Measurements from ENCODE around the gene OVAAL.
"Not testable (repeated sequence)": the region's sequence is repeated elsewhere in the genome, so short reads cannot be mapped to it uniquely, and the experiment has no call there.

Gene OVAAL

DNA sequence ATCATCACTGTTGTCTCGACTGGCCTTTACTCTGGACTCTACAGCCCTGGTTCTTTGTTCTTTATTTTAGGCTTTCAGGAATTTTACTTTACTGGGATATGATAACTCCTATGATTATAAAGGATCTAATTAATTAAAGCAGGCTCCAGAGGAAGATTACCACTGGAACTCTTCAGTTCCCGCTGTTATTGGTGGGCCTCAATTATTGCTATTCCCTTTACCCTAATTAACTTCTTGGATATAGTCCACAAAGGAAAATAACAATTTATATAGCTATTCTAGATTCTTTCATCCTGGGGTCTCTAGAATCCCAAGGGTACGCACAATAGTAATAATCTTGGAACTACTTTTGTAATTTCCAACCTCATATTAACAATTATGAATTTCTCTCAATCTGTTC lies 8.5 kb upstream of the OVAAL start:
- no peak overlapping the region for H3K9ac ChIP-seq (ENCODE audit: low read depth, low read length)
- no peaks in the 10 kb centered on the region for H3K9me3 ChIP-seq (ENCODE audit: control insufficient read depth, insufficient read depth, low read length)
- no peaks in the 10 kb centered on the region for H3K36me3 ChIP-seq (ENCODE audit: insufficient read depth, low read length)
- no peaks in the 10 kb centered on the region for H3K4me1 ChIP-seq (ENCODE audit: insufficient read depth, low read length)

DNA sequence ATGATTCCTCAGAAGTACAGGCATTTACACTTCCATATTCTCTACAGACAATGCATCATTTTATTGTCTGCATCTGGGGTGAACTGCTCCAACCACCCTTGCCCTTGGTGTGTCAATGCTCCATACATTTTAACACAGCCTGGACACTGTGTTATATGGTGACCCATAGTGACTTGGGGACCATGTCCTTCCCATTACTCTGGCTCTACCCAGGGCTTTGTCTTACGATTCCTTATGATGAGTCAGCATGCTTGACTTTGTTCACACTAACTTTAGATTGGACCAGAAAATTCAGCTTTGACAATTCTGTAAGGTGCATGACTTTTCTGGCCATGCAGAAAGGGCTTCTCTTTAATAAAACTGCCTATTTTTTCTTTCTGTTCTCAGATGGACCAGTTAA lies 6.8 kb upstream of the OVAAL start:
- Histone ChIP-seq H3K4me1 (ENCODE audit: insufficient read depth, low read length) (no peaks in the 10 kb centered on the region), H3K36me3 (ENCODE audit: insufficient read depth, low read length) (no peaks in the 10 kb centered on the region), H3K9ac (ENCODE audit: low read depth, low read length) (no peak overlapping the region), H3K9me3 (ENCODE audit: control insufficient read depth, insufficient read depth, low read length) (no peaks in the 10 kb centered on the region)

DNA sequence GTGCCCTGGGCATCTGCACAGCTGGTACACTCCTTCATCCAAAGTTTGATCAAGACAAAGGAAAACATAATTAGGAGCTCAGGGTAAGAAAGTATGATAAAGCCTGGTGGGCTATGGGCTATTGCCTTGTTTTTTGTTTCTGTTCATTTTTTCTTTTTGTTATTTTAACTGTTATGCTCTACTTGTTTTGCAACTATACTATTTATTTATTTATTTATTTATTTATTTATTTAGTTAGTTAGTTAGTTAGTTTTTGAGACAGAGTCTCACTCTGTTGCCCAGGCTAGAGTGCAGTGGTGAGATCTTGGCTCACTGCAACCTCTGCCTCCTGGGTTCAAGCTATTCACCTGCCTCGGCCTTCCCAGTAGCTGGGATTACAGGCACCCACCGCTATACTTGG lies 5.7 kb upstream of the OVAAL start:
- H3K9me3 ChIP-seq (ENCODE audit: control insufficient read depth, insufficient read depth, low read length); H3K9ac ChIP-seq (ENCODE audit: low read depth, low read length); H3K4me1 ChIP-seq (ENCODE audit: insufficient read depth, low read length); H3K36me3 ChIP-seq (ENCODE audit: insufficient read depth, low read length): not testable (repeated sequence)

GRCh38 chr1:180555411-180555810 lies 3.4 kb upstream of the OVAAL start:
- Histone ChIP-seq H3K9ac (ENCODE audit: low read depth, low read length) (no peak overlapping the region), H3K36me3 (ENCODE audit: insufficient read depth, low read length) (no peaks in the 10 kb centered on the region), H3K4me1 (ENCODE audit: insufficient read depth, low read length) (no peaks in the 10 kb centered on the region), H3K9me3 (ENCODE audit: control insufficient read depth, insufficient read depth, low read length) (no peaks in the 10 kb centered on the region; the same call in 1 of the 2 replicates)

- Histone ChIP-seq H3K9me3 (ENCODE audit: control insufficient read depth, insufficient read depth, low read length) (no peaks in the 10 kb centered on the region; the same call in 1 of the 2 replicates), H3K36me3 (ENCODE audit: insufficient read depth, low read length) (no peaks in the 10 kb centered on the region), H3K4me1 (ENCODE audit: insufficient read depth, low read length) (peaks cover 4% of the 10 kb centered on the region; the same call in 1 of the 2 replicates), H3K9ac (ENCODE audit: low read depth, low read length) (no peak overlapping the region)
Measured at GRCh38 chr1:180560200-180560867, 1.6 kb downstream of the OVAAL start.

DNA sequence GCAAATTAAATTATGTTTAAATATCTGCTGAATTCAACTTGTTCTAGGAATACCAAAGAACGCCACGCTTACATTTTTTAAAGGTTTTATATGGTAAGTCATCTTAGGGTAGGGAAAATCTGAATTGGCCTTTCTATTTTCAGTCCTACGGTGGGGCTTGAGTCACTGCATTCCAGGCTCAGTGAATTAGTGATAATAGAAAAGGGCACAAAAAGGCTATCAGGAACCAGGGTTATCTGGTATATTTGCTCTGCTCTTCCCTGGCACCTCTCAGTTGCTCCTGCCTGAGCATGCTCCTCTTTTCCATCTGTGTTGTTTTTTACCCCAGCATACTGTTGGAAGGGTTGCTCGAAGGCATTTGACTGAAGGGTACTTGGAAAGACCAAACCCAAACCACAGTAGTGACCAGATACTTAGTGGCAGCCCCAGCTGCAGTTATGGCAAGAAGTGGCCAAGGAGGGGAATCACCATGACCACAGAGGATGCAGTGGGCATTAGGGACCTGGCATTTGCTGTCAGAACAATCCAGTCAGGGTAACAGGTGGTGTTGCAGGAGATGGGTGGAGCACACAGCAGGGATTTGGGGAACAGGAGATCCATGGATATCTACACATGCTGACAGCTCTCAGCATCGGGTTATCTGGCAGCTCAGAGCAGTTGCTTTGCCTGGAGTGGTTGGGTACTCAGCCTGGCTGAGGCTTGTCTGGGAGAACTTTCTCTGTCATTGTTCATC lies 2.3 kb downstream of the OVAAL start:
- no peaks in the 10 kb centered on the region; the same call in 1 of the 2 replicates for H3K9me3 ChIP-seq (ENCODE audit: control insufficient read depth, insufficient read depth, low read length)

DNA sequence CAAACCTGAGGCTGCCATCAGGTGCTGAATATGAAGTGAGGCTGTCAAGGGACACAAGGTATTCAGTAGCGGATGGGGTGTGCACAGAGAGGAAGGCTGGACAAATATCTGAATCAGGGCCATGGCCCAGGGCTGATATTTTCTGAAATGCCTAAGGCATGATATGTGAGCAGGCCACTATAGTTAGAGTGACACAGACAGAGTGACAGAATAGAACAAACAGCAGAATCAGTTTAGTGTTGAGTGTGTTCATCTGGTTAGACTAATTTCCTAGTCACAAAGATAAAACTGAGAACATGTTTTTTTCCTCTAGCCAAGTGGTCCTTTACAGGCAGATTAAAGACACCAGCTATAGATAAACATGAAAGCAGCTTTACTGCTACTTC lies 3.9 kb downstream of the OVAAL start:
- Histone ChIP-seq H3K4me1 (ENCODE audit: insufficient read depth, low read length) (peaks cover 4% of the 10 kb centered on the region; the same call in 1 of the 2 replicates), H3K9me3 (ENCODE audit: control insufficient read depth, insufficient read depth, low read length) (no peaks in the 10 kb centered on the region; the same call in 1 of the 2 replicates), H3K36me3 (ENCODE audit: insufficient read depth, low read length) (no peaks in the 10 kb centered on the region), H3K9ac (ENCODE audit: low read depth, low read length) (no peak overlapping the region)

More for the DNA sequence above, 2.3 kb downstream of the OVAAL start:
- Histone ChIP-seq H3K36me3 (ENCODE audit: insufficient read depth, low read length) (no peaks in the 10 kb centered on the region), H3K9ac (ENCODE audit: low read depth, low read length) (no peak overlapping the region), H3K4me1 (ENCODE audit: insufficient read depth, low read length) (peaks cover 4% of the 10 kb centered on the region; the same call in 1 of the 2 replicates)

DNA sequence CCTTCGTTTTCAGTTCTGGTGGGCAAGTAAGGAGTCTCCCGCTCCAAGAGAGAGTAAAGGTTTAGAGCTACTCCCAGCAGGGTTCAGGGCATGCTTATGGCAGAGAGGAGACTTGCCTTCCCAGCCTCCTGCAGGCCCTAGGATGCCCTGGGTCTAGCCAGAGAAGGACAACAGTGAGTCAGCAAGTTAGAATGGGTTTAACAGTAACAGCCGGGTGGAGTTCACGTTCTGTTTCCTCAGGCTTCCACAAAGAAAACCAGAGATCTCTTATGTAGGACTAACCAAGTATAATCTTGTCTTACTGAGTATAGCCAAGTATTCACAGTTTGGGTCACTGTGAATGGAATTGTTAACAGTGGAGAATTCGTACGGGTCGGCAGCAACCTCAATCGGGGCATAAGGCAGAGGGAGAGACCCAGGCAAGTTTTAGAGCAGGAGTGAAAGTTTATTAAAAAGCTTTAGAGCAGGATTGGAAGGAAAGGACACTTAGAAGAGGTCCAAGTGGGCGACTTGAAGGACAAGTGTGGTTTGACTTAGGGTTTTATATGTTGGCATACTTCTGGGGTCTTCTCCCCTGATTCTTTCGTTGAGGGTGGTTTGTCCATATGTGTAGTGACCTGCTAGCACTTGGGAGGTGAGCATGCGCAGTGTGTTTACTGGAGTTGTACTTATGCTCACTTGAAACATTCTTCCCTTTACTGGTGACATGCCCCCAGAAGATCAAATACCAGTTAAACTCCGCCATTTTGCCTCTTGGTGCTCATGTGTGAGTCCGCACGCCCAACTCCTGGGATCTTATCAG lies 4.5 kb downstream of the OVAAL start:
- peaks cover 4% of the 10 kb centered on the region; the same call in 1 of the 2 replicates for H3K4me1 ChIP-seq (ENCODE audit: insufficient read depth, low read length)
- H3K9me3 ChIP-seq (ENCODE audit: control insufficient read depth, insufficient read depth, low read length), result no peaks in the 10 kb centered on the region; the same call in 1 of the 2 replicates
- no peak overlapping the region for H3K9ac ChIP-seq (ENCODE audit: low read depth, low read length)
- no peaks in the 10 kb centered on the region for H3K36me3 ChIP-seq (ENCODE audit: insufficient read depth, low read length)

DNA sequence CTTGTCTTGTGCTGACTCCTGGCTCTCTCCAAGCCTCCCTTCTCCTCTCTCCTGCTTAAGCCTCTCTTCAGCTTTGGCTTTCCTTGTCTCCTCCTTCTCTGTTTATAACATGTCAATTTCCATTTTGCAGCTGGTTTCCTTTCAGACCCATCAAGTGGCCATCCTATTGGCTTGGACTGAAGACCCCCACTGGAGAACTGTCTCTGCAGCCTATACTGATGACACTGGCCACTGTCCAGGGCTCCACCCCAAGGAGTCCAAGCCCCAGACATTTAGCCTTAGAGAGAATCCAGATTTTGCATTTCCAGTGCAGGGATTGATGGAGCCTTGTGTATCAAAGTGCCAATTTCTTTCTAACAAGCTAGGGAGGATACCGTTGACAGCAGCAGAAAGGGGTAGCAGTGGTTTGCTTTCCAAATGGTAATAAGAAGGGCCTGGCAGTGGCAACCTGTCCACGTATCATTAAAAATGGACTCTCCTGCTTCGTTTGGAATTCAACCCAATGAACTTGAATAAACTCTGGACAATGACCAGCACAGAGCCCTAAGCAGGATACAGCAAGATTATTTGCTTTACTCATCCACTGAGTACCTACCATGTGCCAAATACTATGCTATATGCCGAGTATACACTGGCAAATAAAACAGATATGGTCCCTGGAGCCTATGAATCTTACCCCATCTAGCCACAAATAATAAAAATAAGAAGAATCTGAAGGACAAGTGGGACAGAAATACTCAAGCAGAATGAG lies 6.5 kb downstream of the OVAAL start:
- Histone ChIP-seq H3K9me3 (ENCODE audit: control insufficient read depth, insufficient read depth, low read length) (no peaks in the 10 kb centered on the region), H3K36me3 (ENCODE audit: insufficient read depth, low read length) (no peaks in the 10 kb centered on the region), H3K9ac (ENCODE audit: low read depth, low read length) (no peak overlapping the region), H3K4me1 (ENCODE audit: insufficient read depth, low read length) (peaks cover 4% of the 10 kb centered on the region; the same call in 1 of the 2 replicates)

DNA sequence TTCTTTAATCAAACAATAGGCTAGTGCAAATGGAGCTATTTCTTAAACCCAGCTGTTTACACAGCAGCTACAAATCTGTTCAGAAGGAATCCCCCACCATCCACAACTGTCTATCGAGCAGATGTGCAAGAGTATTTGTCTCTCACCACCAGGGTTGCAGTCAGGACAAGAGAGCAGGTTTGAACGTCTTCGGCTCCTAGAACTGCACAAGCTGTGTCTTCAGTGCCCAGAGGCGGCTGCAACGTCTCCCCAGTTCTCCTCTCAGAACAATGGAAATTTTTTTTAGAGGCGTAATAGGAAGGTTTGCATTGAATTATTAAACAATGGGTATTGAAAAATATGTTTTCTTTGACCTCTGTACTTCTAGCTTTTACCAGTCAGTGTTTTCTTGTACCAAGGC lies 7.3 kb downstream of the OVAAL start:
- Histone ChIP-seq H3K4me1 (ENCODE audit: insufficient read depth, low read length) (peaks cover 4% of the 10 kb centered on the region; the same call in 1 of the 2 replicates), H3K9me3 (ENCODE audit: control insufficient read depth, insufficient read depth, low read length) (no peaks in the 10 kb centered on the region), H3K36me3 (ENCODE audit: insufficient read depth, low read length) (no peaks in the 10 kb centered on the region), H3K9ac (ENCODE audit: low read depth, low read length) (no peak overlapping the region)

GRCh38 chr1:180566495-180566894 lies 7.7 kb downstream of the OVAAL start:
- Histone ChIP-seq H3K9me3 (ENCODE audit: control insufficient read depth, insufficient read depth, low read length) (no peaks in the 10 kb centered on the region), H3K36me3 (ENCODE audit: insufficient read depth, low read length) (no peaks in the 10 kb centered on the region), H3K4me1 (ENCODE audit: insufficient read depth, low read length) (peaks cover 4% of the 10 kb centered on the region; the same call in 1 of the 2 replicates), H3K9ac (ENCODE audit: low read depth, low read length) (no peak overlapping the region)

GRCh38 chr1:180567654-180568053 lies 8.9 kb downstream of the OVAAL start:
- Histone ChIP-seq H3K4me1 (ENCODE audit: insufficient read depth, low read length) (peaks cover 4% of the 10 kb centered on the region; the same call in 1 of the 2 replicates), H3K9ac (ENCODE audit: low read depth, low read length) (no peak overlapping the region), H3K36me3 (ENCODE audit: insufficient read depth, low read length) (no peaks in the 10 kb centered on the region), H3K9me3 (ENCODE audit: control insufficient read depth, insufficient read depth, low read length) (no peaks in the 10 kb centered on the region)

GRCh38 chr1:180568184-180568583 lies 9.4 kb downstream of the OVAAL start:
- Histone ChIP-seq H3K4me1 (ENCODE audit: insufficient read depth, low read length) (0 out of 2 replicates have a peak, but pooled peaks cover under 1% of the 10 kb centered on the region), H3K9ac (ENCODE audit: low read depth, low read length) (no peak overlapping the region), H3K9me3 (ENCODE audit: control insufficient read depth, insufficient read depth, low read length) (no peaks in the 10 kb centered on the region), H3K36me3 (ENCODE audit: insufficient read depth, low read length) (no peaks in the 10 kb centered on the region)

All from ES-I3 (cell line).